Kasumi-1 (cell line): ENCODE measurements around the gene NADK2.
"Not testable (repeated sequence)": the region's sequence is repeated elsewhere in the genome, so short reads cannot be mapped to it uniquely, and the experiment has no call there.

Experiments
- DNase-seq, 2 experiments: peaks; one replicate each; lab custom pipeline; 2025; lab: John Stamatoyannopoulos, UW

The NADK2 gene

DNA sequence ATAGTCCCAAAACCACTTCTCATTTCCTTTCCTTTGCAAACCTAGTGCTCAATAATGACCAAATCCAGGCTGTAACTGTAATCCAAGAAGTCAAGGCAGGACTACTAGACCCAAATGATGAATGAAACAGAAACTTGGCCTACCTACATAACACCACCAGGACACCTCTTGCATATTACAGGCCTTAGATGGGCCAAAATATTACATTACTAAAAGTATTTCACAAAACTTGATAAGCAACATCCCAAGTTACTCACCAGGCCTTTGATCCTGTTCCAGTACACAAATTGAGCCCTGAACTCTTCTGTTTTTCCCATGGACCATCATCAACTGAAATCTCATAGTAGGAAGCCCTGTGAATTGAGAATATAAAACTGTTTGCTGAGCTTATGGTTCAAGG, 34.8 kb downstream of the NADK2 start:
- no peak for DNase-seq

- DNase-seq = no peak
Measured at GRCh38 chr5:36205329-36205728, 36.4 kb downstream of the NADK2 start.

DNA sequence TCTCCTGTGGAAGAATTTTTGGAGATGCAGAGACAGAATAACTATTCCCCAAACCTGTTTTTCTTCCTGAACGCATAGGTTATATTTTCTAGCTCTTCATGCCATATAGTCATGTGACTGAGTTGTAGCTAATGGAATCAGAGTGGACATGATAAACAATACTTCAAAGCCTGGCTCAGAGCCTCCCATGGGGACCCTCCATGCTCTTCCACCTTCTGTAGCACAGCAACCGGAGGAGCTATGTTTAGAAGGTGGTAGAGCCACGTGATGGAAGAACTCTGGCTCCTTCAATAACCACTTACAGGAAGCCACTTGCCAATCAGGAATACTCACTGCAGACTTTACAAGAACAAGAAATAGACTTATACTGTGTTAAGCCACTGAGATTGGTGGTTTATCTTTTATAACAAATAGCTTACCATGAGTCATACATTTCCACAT, 39.2 kb downstream of the NADK2 start:
- no peak for DNase-seq

GRCh38 chr5:36200513-36200912, 41.2 kb downstream of the NADK2 start:
- no peak for DNase-seq

- DNase-seq = no peak
Measured at GRCh38 chr5:36199620-36200019, 42.1 kb downstream of the NADK2 start.

DNA sequence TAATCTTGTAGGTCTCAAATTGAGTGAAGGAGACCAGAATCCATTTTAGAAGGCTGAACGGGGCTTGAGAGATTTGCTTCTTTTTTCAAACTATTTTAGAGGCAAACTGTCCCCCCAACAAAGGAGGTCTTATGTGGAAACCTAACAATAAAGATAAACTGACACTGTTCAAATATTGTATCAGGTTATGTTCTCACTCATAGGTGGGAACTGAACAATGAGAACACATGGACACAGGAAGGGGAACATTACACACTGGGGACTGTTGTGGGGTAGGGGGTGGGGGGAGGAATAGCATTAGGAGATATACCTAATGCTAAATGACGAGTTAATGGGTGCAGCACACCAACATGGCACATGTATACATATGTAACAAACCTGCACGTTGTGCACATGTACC, 42.9 kb downstream of the NADK2 start:
- DNase-seq = not testable (repeated sequence)

DNA sequence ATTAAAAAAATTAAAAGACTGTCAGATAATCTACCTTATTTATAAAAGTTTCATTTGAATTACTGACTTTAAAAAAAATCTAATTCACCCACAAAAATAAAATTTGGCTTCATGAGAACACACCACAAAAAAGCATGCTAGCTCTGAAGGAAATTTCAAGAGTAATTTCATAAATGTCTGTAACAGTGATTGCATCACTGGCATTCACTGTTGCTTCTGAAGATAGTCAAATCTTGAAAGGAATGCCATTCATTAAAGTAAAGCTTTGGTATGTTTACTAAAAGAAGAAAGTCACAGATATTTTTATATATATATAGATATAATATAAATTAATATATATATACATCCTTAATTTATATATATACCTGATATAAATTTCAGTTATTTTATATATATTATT, 43.4 kb downstream of the NADK2 start:
- DNase-seq = no peak

GRCh38 chr5:36193746-36194145, 48.0 kb downstream of the NADK2 start:
- no peak for DNase-seq

DNA sequence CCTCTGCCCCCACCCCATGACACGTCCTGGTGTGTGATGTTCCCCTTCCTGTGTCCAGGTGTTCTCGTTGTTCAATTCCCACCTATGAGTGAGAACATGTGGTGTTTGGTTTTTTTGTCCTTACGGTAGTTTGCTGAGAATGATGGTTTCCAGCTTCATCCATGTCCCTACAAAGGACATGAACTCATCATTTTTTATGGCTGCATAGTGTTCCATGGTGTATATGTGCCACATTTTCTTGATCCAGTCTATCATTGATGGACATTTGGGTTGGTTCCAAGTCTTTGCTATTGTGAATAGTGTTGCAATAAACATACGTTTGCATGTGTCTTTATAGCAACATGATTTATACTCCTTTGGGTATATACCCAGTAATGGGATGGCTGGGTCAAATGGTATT, 57.3 kb downstream of the NADK2 start:
- not testable (repeated sequence) for DNase-seq

DNA sequence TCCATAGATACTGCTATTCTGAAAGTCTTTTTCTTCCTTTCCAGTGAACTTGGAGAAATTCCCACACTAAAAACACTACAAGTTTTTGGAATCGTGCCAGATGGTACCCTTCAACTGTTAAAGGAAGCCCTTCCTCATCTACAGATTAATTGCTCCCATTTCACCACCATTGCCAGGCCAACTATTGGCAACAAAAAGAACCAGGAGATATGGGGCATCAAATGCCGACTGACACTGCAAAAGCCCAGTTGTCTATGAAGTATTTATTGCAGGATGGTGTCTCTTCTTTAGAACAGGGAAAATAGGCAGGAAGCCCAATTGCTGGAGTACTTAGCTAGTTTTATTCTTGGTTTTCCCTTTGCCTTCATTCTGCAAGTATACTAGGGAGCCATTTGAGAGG, 60.0 kb downstream of the NADK2 start:
- DNase-seq = no peak

DNA sequence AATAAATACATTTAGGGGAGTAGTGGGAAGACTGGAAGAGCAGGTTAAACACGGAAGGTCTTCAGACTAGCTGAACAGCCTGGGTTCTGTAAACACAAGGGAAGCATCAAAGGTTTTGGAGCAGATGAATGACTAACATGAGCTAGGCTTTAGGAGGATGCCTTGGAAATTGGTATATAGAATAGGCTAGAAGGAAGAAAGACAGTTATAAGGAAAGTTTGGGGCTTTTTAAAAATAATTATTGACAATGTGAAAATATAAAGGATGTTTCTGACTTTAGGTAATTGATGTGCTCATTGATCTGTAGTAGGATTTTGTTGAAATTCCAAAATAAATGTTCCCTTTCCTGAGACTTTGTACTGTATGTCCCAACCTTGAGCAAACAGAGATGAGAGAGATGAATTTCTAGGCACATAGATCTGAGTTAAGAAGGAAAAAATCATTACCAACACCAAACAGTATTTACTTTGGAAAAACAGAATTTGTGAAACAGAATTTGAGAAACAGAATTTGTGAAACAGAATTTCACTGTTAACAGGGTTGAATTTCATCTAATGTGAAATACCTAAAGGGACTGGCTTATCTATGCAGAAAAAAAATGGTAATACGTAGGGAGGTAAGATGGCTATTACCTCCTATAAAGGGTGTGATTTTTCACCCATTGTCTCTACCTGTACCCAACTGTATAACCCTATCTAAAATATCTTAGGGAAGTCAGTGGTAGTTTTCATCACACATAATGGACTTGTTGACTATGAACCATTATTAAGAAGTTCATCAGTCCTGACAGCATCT, 61.0 kb downstream of the NADK2 start:
- no peak for DNase-seq

- no peak for DNase-seq
Measured at GRCh38 chr5:36179950-36180349, 61.8 kb downstream of the NADK2 start.

DNA sequence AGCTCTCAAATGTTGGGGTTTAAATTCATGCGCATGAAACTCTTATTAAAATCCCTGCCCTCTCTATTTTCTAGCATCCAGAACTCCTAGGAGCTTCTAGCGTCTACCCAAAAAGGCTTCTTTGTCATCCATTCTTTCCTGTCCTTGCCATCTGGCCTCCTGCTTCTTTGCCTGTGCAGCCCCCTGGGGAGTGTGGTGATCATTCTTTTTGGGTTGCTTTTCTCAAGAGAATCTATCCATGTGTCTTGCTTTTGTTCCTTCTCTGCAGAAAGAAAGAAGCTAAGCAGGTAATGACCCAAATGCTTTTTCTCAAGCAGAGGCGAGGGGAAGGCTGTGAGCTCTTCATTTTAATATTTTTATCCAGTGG, 63.2 kb downstream of the NADK2 start:
- DNase-seq = no peak

GRCh38 chr5:36177715-36178523, 63.8 kb downstream of the NADK2 start:
- DNase-seq = peak; percentile 34 to 52

DNA sequence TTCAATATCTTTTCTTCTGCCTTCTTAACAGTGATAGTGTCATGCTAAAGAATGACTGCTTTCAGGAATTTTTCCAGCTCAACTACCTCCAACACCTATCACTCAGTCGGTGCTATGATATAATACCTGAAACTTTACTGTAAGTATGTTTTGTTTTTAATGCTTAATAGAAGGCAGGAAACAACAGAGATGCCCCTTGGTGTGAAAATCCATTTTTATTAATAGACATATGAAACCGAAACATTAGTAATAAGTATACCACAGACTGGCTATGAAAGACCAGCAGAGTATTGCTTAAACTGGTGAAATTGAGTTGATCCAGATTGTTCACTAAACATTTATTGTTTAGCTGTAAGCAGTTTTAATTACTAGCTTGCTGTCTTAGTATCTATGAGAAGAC, 64.6 kb downstream of the NADK2 start:
- no peak for DNase-seq

- DNase-seq = no peak
Measured at GRCh38 chr5:36175043-36175442, 66.7 kb downstream of the NADK2 start.

DNA sequence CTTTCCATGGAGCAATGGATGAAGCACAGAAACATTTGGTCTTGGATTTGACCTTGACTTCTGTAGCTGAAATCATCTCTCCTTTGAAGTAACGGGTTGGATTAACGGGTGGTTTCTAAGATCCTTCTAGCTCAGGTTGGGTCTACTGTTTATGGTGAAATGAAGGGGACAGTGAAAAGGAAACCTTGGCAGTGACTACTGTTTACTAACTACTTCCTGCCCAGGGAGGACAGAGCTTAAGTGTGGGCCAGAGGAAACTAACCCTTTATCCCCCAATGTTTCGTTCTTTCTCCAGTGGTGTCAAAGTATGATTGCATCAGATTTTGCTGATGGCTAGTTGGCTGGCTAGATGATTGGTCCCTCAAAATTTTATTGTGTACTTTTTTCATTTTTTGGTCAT, 67.6 kb downstream of the NADK2 start:
- no peak for DNase-seq

- DNase-seq = no peak
Measured at GRCh38 chr5:36173426-36173825, 68.3 kb downstream of the NADK2 start.

DNA sequence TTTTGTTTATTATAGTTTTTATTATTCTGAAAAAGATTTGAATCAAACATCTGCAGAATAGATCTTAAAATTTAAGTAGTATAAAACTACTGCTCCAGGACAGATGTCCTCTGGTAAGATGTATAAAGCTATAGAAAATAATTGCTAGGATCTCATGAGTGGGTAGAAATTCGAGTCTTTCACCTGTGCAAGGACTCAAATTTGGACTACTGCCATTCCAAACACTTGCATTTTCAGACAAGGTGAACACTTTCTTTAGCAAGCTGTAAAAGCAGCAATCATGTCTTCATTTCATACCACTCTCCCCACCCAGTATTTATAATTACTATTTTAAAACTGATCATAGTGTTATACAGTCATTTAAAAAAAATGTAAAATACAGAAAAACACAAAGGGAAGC, 69.1 kb downstream of the NADK2 start:
- DNase-seq = no peak

DNA sequence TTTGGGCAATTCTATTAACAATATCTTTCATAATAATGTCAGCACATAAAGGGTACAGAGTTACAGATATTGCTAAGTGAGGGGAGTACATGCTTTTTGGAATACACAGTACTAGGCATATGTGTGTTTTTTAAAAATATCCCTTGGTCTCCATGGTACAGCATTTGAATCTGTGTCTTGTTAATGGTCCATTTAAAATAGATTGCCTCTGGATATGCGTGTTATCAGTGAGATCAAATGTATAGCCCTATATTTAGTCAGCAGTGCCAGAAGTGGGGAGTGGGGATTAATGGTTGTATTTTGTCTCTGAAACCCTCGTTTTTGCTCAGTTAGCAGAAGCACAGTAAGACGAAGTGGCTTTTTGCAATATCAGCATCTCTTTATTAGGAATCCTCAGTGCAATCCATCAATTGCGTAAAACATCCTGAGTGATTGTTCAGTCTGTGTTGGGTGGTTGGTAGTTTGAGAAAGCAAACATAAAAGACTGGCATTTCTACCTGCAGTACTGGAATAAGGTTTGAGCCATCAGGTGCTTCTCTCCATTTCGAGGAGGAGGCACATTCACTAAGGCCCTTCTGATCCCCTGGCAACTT, 70.8 kb downstream of the NADK2 start:
- no peak for DNase-seq

- no peak for DNase-seq
Measured at GRCh38 chr5:36168737-36169136, 73.0 kb downstream of the NADK2 start.

GRCh38 chr5:36164461-36164860, 77.3 kb downstream of the NADK2 start:
- DNase-seq = no peak
